ENCODE measurements around the gene CELA2A.

DNA sequence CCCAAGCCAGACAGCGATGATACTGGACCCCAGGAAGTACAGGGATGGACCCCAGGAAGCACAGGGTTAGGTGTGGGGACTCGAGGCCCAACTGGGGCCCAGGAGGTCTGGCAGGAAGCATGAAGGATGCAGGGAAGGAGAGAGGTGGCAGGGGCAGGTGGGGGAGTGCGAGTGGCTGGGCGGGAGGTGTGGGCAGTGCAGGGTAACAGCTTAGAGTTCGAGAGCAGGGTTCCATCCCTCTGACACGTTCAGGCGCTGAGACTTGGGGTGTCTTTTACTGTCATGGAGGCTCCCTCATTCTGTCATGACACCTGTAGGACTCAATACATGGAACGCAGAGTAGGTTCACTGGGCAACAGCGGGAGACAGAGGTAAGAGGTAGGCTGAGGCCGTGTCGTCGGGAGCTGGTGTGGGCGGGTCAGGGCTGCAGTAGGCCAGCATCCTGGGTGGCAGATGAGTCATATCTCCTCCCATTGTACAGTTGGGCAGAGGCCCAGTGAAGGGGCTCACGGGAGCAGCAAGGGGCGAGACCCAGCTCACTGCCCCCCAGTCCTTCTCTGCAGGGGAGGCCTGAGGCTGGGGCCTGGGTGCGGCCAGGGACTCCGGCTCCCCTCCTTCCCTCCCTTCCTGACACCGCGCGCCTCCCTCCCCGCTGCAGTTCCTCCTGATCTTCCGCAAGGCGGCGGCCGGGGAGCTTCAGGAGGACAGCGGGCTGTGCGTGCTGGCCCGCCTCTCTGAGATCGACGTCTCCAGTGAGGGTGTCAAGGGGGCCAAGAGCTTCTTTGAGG is 29.8 kb upstream of the CELA2A start:
- TF ChIP-seq, protein P1, sequence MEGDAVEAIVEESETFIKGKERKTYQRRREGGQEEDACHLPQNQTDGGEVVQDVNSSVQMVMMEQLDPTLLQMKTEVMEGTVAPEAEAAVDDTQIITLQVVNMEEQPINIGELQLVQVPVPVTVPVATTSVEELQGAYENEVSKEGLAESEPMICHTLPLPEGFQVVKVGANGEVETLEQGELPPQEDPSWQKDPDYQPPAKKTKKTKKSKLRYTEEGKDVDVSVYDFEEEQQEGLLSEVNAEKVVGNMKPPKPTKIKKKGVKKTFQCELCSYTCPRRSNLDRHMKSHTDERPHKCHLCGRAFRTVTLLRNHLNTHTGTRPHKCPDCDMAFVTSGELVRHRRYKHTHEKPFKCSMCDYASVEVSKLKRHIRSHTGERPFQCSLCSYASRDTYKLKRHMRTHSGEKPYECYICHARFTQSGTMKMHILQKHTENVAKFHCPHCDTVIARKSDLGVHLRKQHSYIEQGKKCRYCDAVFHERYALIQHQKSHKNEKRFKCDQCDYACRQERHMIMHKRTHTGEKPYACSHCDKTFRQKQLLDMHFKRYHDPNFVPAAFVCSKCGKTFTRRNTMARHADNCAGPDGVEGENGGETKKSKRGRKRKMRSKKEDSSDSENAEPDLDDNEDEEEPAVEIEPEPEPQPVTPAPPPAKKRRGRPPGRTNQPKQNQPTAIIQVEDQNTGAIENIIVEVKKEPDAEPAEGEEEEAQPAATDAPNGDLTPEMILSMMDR (conservative IDR thresholded peaks at IDR 0.05; ENCODE audit: low read depth, low read length), result no peak
- no peak for TF ChIP-seq EZH2 (IDR thresholded peaks at IDR 0.05; ENCODE audit: low read length, unreplicated experiment)

Measured in PC-3 (cell line).